ENCODE measurements around the gene ROPN1.
A peak's percentile ranks its signal among the peaks of the same experiment; 100 is the strongest.

The ROPN1 gene

DNA sequence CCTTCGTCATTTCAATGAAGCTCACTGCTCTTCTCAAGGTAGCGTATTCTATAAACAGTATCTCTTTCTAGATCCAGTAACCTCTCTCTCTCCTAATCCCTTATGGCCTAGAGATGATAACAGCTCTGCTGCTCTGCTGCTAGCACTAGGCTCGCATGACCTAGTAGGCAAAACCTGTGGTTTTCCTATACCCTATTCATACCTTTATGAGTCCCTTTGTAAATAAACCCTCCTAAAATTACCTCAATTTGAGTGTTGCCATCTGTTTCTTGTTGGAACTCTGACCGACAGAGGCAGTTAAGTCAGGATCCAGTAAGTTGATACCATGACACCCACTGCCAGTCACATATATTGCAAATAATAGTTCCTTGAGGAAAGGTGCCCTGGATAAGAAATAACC, 38.2 kb downstream of the ROPN1 start:
- Histone ChIP-seq H3K36me3 (ENCODE audit: low read length) (peaks cover 36% of the 10 kb centered on the region), H3K4me3 (ENCODE audit: insufficient read depth, low read length, poor library complexity, severe bottlenecking) (no peak overlapping the region)
- no peak for TF ChIP-seq EZH2phosphoT487 (conservative IDR thresholded peaks at IDR 0.05; ENCODE audit: low read length)
- TF ChIP-seq, protein P1, sequence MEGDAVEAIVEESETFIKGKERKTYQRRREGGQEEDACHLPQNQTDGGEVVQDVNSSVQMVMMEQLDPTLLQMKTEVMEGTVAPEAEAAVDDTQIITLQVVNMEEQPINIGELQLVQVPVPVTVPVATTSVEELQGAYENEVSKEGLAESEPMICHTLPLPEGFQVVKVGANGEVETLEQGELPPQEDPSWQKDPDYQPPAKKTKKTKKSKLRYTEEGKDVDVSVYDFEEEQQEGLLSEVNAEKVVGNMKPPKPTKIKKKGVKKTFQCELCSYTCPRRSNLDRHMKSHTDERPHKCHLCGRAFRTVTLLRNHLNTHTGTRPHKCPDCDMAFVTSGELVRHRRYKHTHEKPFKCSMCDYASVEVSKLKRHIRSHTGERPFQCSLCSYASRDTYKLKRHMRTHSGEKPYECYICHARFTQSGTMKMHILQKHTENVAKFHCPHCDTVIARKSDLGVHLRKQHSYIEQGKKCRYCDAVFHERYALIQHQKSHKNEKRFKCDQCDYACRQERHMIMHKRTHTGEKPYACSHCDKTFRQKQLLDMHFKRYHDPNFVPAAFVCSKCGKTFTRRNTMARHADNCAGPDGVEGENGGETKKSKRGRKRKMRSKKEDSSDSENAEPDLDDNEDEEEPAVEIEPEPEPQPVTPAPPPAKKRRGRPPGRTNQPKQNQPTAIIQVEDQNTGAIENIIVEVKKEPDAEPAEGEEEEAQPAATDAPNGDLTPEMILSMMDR (IDR thresholded peaks at IDR 0.05; ENCODE audit: insufficient read depth, low read length, poor library complexity, severe bottlenecking) = no peak

DNA sequence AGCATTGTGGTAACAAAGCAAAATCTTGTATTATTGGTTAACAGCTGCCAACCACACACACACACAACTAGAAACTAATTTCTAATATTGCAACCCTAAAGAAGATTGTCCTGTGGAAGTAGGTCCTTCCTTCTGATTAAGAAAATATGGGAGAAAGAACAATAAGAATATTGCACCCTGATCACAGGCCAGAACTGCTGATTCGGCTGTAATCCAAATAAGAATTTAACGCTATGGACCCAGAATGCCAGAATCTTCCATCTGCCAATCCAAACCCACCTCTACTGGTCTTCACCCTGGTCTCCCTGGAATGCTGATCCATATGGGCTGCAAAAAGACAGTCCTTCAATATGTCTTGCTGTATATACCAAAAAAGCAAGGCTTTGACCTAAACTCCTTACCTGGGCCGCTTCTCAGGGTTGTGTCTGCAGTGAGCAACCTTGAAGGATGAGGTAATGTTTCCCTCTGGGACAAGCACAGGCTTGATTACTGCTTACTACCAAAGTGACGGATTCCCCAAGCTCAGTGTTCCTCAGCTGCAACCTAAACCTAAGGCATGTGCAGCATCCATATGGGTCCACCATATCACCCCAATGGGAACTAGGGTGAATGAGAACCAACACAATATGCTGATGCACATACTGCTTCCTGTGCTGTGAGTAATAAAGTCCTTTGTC, 38.9 kb downstream of the ROPN1 start:
- no peak for TF ChIP-seq EZH2phosphoT487 (conservative IDR thresholded peaks at IDR 0.05; ENCODE audit: low read length)
- TF ChIP-seq, protein P1 (IDR thresholded peaks at IDR 0.05; ENCODE audit: insufficient read depth, low read length, poor library complexity, severe bottlenecking) = no peak
- no peak overlapping the region for H3K27ac ChIP-seq (ENCODE audit: low read depth, low read length)
- H3K79me2 ChIP-seq (ENCODE audit: insufficient read depth, low read length) = peaks cover 7% of the 10 kb centered on the region; the same call in 1 of the 2 replicates
- H2AFZ ChIP-seq (ENCODE audit: low read depth, low read length, severe bottlenecking) = no peak overlapping the region
- 0 out of 2 replicates have a peak, but pooled peaks cover 2% of the 10 kb centered on the region for H3F3A ChIP-seq (ENCODE audit: insufficient read depth)
- H3K4me2 ChIP-seq (ENCODE audit: low read depth, low read length, poor library complexity, severe bottlenecking) = no peak overlapping the region
- H3K27me3 ChIP-seq (ENCODE audit: low read length) = no peaks in the 10 kb centered on the region
- no peak overlapping the region for H3K9ac ChIP-seq (ENCODE audit: low read length)
- no peaks in the 10 kb centered on the region for H3K9me2 ChIP-seq (replicated peaks; ENCODE audit: insufficient read depth, low read length)
- H3K36me3 ChIP-seq (ENCODE audit: low read length) = peaks cover 38% of the 10 kb centered on the region
- H3K4me3 ChIP-seq (ENCODE audit: insufficient read depth, low read length, poor library complexity, severe bottlenecking) = no peak overlapping the region
- H3K9me3 ChIP-seq (ENCODE audit: insufficient read depth, low read length) = no peaks in the 10 kb centered on the region
- no peaks in the 10 kb centered on the region for H4K20me1 ChIP-seq (ENCODE audit: low read depth, low read length)

More for the DNA sequence above, 38.2 kb downstream of the ROPN1 start:
- Histone ChIP-seq H3F3A (ENCODE audit: insufficient read depth) (peaks cover 7% of the 10 kb centered on the region; the same call in 1 of the 2 replicates), H2AFZ (ENCODE audit: low read depth, low read length, severe bottlenecking) (no peak overlapping the region), H3K27me3 (ENCODE audit: low read length) (no peaks in the 10 kb centered on the region), H4K20me1 (ENCODE audit: low read depth, low read length) (no peaks in the 10 kb centered on the region), H3K9me2 (replicated peaks; ENCODE audit: insufficient read depth, low read length) (no peaks in the 10 kb centered on the region), H3K9ac (ENCODE audit: low read length) (no peak overlapping the region), H3K27ac (ENCODE audit: low read depth, low read length) (no peak overlapping the region), H3K79me2 (ENCODE audit: insufficient read depth, low read length) (peaks cover 15% of the 10 kb centered on the region; the same call in 1 of the 2 replicates), H3K9me3 (ENCODE audit: insufficient read depth, low read length) (no peaks in the 10 kb centered on the region), H3K4me2 (ENCODE audit: low read depth, low read length, poor library complexity, severe bottlenecking) (peak overlapping the region; percentile 29)

DNA sequence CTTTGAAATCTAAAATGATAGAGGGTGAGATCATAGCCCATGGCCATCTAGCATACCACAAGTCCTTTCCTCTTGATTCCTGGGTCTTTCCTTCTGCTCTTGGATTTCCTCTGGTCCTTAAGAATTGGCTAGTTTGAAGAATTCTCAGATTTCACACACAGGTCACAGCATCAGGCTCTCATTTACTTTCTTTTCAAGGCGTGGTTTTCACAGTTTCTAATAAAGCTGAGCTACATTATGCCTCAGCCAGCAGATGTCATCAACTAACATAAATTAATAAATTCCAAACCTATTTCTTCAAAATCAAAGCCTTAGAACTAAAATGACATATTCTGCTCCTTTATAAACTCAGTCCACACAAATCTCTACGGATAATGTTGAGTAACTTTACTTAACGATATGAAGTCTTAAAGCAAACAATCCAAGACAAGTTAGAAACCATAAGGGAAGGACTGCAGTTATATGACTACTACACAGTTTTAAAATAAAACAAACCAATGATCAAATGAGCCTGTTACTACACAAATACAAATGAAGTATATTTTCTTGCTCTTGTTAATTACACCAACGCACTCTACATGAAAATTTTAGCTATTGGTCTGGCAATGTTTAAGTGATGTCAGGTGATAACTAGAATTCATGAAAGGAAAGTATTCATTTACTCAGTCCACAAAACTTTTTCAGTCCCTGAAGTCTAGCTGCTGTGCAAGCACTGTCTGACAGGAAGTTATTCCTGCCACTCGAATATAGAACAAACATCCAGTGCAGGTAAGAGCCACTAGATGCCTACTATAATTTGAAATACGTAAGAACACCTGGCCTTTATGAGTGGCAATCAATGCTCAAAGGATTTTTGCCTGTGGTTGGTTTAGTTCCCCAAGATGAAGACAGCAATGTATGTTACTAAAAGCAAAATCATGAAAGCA, 40.1 kb downstream of the ROPN1 start:
- H3K79me2 ChIP-seq (ENCODE audit: insufficient read depth, low read length) = 0 out of 2 replicates have a peak, but pooled peaks cover 4% of the 10 kb centered on the region
- peaks cover 42% of the 10 kb centered on the region for H3K36me3 ChIP-seq (ENCODE audit: low read length)
- H3K27ac ChIP-seq (ENCODE audit: low read depth, low read length) = no peak overlapping the region
- 0 out of 2 replicates have a peak, but pooled peaks cover 2% of the 10 kb centered on the region for H3F3A ChIP-seq (ENCODE audit: insufficient read depth)
- H3K9me3 ChIP-seq (ENCODE audit: insufficient read depth, low read length) = no peaks in the 10 kb centered on the region
- no peak overlapping the region for H3K4me3 ChIP-seq (ENCODE audit: insufficient read depth, low read length, poor library complexity, severe bottlenecking)
- H4K20me1 ChIP-seq (ENCODE audit: low read depth, low read length) = no peaks in the 10 kb centered on the region
- H3K4me2 ChIP-seq (ENCODE audit: low read depth, low read length, poor library complexity, severe bottlenecking) = no peak overlapping the region
- H3K9me2 ChIP-seq (replicated peaks; ENCODE audit: insufficient read depth, low read length) = no peaks in the 10 kb centered on the region
- TF ChIP-seq, protein P1 (IDR thresholded peaks at IDR 0.05; ENCODE audit: insufficient read depth, low read length, poor library complexity, severe bottlenecking) = no peak
- no peak for TF ChIP-seq EZH2phosphoT487 (conservative IDR thresholded peaks at IDR 0.05; ENCODE audit: low read length)
- H3K9ac ChIP-seq (ENCODE audit: low read length) = no peak overlapping the region
- H2AFZ ChIP-seq (ENCODE audit: low read depth, low read length, severe bottlenecking) = no peak overlapping the region
- H3K27me3 ChIP-seq (ENCODE audit: low read length) = no peaks in the 10 kb centered on the region
